Colonic mucosa (tissue), 4 donors: ENCODE data around the gene LRRC1. TPM values are rescaled to one million over a fixed set of nuclear protein-coding genes. Genes with fewer than 3 reads are reported as not detected.
"Not testable (repeated sequence)": the region's sequence is repeated elsewhere in the genome, so short reads cannot be mapped to it uniquely, and the experiment has no call there.

ENCODE experiments used
- DNase-seq: peaks from one replicate; pipeline ENCODE4 v3.0.0-alpha.2; 2020
- H3K27ac ChIP-seq: fragments of 200-600 bp; one replicate; pipeline ENCODE4 v1.8.0; 2021
- H3K27me3 ChIP-seq: fragments of 200-600 bp; one replicate; pipeline ENCODE4 v1.8.0; 2021
- H3K36me3 ChIP-seq: fragments of 200-600 bp; one replicate; pipeline ENCODE4 v1.8.0; 2021
- H3K4me1 ChIP-seq: fragments of 200-600 bp; one replicate; pipeline ENCODE4 v1.8.0; 2021; ENCODE audit warnings: mild to moderate bottlenecking
- H3K4me3 ChIP-seq: fragments of 200-600 bp; one replicate; pipeline ENCODE4 v1.8.0; 2021
- H3K9ac ChIP-seq, 2 donors: one replicate each; pipeline ENCODE4 v1.7.0; 2013; ENCODE audit warnings: control low read depth in 2 of 2, low read depth in 2 of 2, low read length in 2 of 2
- H3K9me3 ChIP-seq: fragments of 200-600 bp; one replicate; pipeline ENCODE4 v1.8.0; 2021
- CTCF ChIP-seq: fragments of 200-600 bp; IDR thresholded peaks from one replicate; pipeline ENCODE4 v1.8.0; 2022; ENCODE audit warnings: antibody characterized with exemption, mild to moderate bottlenecking
- intact Hi-C: fragments of 100-400 bp; cut with DNase I; formaldehyde crosslinking; loops from one replicate; pipeline ENCODE4 v1.14.1; 2022
- total RNA-seq, 2 donors: library from RNA; stranded (reverse); fragmentation: NEBNext Ultra II Directional in 1 of 2; extraction: Animal tissue kit (Norgen Biotek cat#: 25700) in 1 of 2; gene quantifications; one replicate each; pipeline ENCODE4 v1.2.1, GENCODE V29; 2021
- donor health status: healthy.
- donor health status: DM: no; HTN: no; CAD: no.
- donor health status: DM: no; HTN: no; CAD: no.

The LRRC1 gene
- total RNA-seq, 2 donors from 2014 or later = 49.6 to 72.9 TPM

- Histone ChIP-seq H3K9ac (no peak overlapping the region), H3K27ac (no peak overlapping the region), H3K4me1 (no peaks in the 10 kb centered on the region), H3K27me3 (no peaks in the 10 kb centered on the region), H3K36me3 (no peaks in the 10 kb centered on the region), H3K4me3 (no peak overlapping the region), H3K9me3 (no peaks in the 10 kb centered on the region)
- DNase-seq = no peak
- intact Hi-C loops = no loop called here
- no peak for TF ChIP-seq CTCF
Measured at GRCh38 chr6:53773044-53773696, 21.6 kb upstream of the LRRC1 start.

GRCh38 chr6:53776152-53776551, 18.7 kb upstream of the LRRC1 start:
- H3K4me1 ChIP-seq, DNase-seq, H3K27me3 ChIP-seq, H3K36me3 ChIP-seq, H3K9me3 ChIP-seq, H3K9ac ChIP-seq, H3K4me3 ChIP-seq, H3K27ac ChIP-seq, intact Hi-C loops: not testable (repeated sequence)

- DNase-seq, H3K27ac ChIP-seq, intact Hi-C loops, H3K9ac ChIP-seq, H3K27me3 ChIP-seq, H3K4me1 ChIP-seq, H3K9me3 ChIP-seq, H3K4me3 ChIP-seq, H3K36me3 ChIP-seq: not testable (repeated sequence)
Measured at GRCh38 chr6:53784991-53785390, 9.8 kb upstream of the LRRC1 start.

- intact Hi-C loops = no loop called here
- DNase-seq = no peak
- Histone ChIP-seq H3K9me3 (no peaks in the 10 kb centered on the region), H3K9ac (no peak overlapping the region), H3K4me1 (no peaks in the 10 kb centered on the region), H3K36me3 (no peaks in the 10 kb centered on the region), H3K27ac (no peak overlapping the region), H3K27me3 (no peaks in the 10 kb centered on the region), H3K4me3 (no peak overlapping the region)
- TF ChIP-seq CTCF = no peak
Measured at GRCh38 chr6:53786832-53787231, 8.0 kb upstream of the LRRC1 start.

GRCh38 chr6:53790886-53791285, 3.9 kb upstream of the LRRC1 start:
- TF ChIP-seq CTCF = no peak
- H3K9ac ChIP-seq = no peak overlapping the region
- intact Hi-C loops = loop anchor here (5.0 to 10.0 kb wide), 2 partner anchors 59 to 134 kb away; no protein-coding TSS in a partner anchor
- H3K36me3 ChIP-seq = no peaks in the 10 kb centered on the region
- no peak overlapping the region for H3K4me3 ChIP-seq
- DNase-seq = no peak
- no peak overlapping the region for H3K27ac ChIP-seq
- H3K4me1 ChIP-seq = no peaks in the 10 kb centered on the region
- H3K9me3 ChIP-seq = no peaks in the 10 kb centered on the region
- H3K27me3 ChIP-seq = no peaks in the 10 kb centered on the region

GRCh38 chr6:53792016-53792415, 2.8 kb upstream of the LRRC1 start:
- intact Hi-C loops = loop anchor here (5.0 to 10.0 kb wide), 2 partner anchors 60 to 133 kb away; no protein-coding TSS in a partner anchor

More at GRCh38 chr6:53792016-53792415, 2.8 kb upstream of the LRRC1 start:
- Histone ChIP-seq H3K9ac (no peak overlapping the region), H3K27ac (no peak overlapping the region), H3K4me1 (no peaks in the 10 kb centered on the region), H3K4me3 (no peak overlapping the region), H3K9me3 (no peaks in the 10 kb centered on the region), H3K36me3 (no peaks in the 10 kb centered on the region), H3K27me3 (no peaks in the 10 kb centered on the region)
- no peak for DNase-seq
- no peak for TF ChIP-seq CTCF
